SK-N-SH (cell line): ENCODE measurements around the gene STAC3. TPM values are rescaled to one million over a fixed set of nuclear protein-coding genes. Genes with fewer than 3 reads are reported as not detected.

Experiments
- CTCF ChIA-PET: fragments of 300-600, 350-600 bp; formaldehyde crosslinking; extraction: SDS; loops from one replicate; lab custom pipeline; 2021; lab: Yijun Ruan, JAX
- POLR2A ChIA-PET: fragments of 350-600 bp; sonication (Branson Sonifier 250); formaldehyde crosslinking; extraction: SDS; loops from one replicate; lab custom pipeline; 2020; ENCODE audit warnings: antibody characterized with exemption, inconsistent platforms; lab: Yijun Ruan, JAX
- DNase-seq: peaks from one replicate; pipeline ENCODE4 v3.0.0; 2012
- H2AFZ ChIP-seq: fragments of 200-600 bp; sonication (generic); 2 replicates; pipeline ENCODE4 v1.8.1; 2016; ENCODE audit warnings: antibody characterized with exemption, mild to moderate bottlenecking, low read depth
- H3F3A ChIP-seq: fragments of 200-600 bp; sonication (generic); replicated peaks from 2 replicates; pipeline ENCODE3; 2016; ENCODE audit warnings: antibody characterized with exemption, mild to moderate bottlenecking; ENCODE audit not compliant: insufficient read depth
- H3K27ac ChIP-seq, 2 experiments: fragments of 200-500 bp in 1 of 2; fragments of 200-600 bp in 1 of 2; sonication (Bioruptor generic) in 1 of 2; sonication (generic), shearing (Covaris generic) in 1 of 2; 2 replicates each; pipeline versions ENCODE4 v1.5.1 to v1.6.1; 2014 to 2016; ENCODE audit warnings: low read depth in 2 of 2, inconsistent platforms in 1 of 2, low read length in 1 of 2, mild to moderate bottlenecking in 1 of 2, mixed read lengths in 1 of 2
- H3K27me3 ChIP-seq: fragments of 200-600 bp; sonication (generic), shearing (Covaris generic); 2 replicates; pipeline ENCODE4 v1.6.1; 2016; ENCODE audit warnings: mixed run types; ENCODE audit not compliant: insufficient read depth
- H3K36me3 ChIP-seq, 2 experiments: fragments of 200-500 bp in 1 of 2; fragments of 200-600 bp in 1 of 2; sonication (Bioruptor generic) in 1 of 2; sonication (generic) in 1 of 2; replicated peaks in 1 of 2; 2 replicates each; pipeline versions ENCODE3 to v1.5.1; 2014 to 2016; ENCODE audit warnings: low read length in 1 of 2, mild to moderate bottlenecking in 1 of 2; ENCODE audit not compliant: insufficient read depth in 2 of 2, control insufficient read depth in 1 of 2
- H3K4me1 ChIP-seq, 2 experiments: fragments of 200-500 bp in 1 of 2; fragments of 200-600 bp in 1 of 2; sonication (Bioruptor generic) in 1 of 2; sonication (generic), shearing (Covaris generic) in 1 of 2; 2 replicates each; pipeline versions ENCODE4 v1.5.1 to v1.6.1; 2014 to 2016; ENCODE audit warnings: low read depth in 1 of 2, low read length in 1 of 2, mixed run types in 1 of 2; ENCODE audit not compliant: insufficient read depth in 2 of 2, control insufficient read depth in 1 of 2
- H3K4me2 ChIP-seq: fragments of 200-600 bp; sonication (generic), shearing (Covaris generic); 2 replicates; pipeline ENCODE4 v1.6.1; 2017; ENCODE audit warnings: mixed run types
- H3K4me3 ChIP-seq, 2 experiments: fragments of 200-500 bp in 1 of 2; fragments of 200-600 bp in 1 of 2; sonication (Bioruptor generic) in 1 of 2; sonication (generic), shearing (Covaris generic) in 1 of 2; 2 replicates each; pipeline versions ENCODE4 v1.5.1 to v1.8.1; 2014 to 2016; ENCODE audit warnings: low read depth in 2 of 2, inconsistent platforms in 1 of 2, low read length in 1 of 2, mild to moderate bottlenecking in 1 of 2, mixed read lengths in 1 of 2, moderate library complexity in 1 of 2
- H3K79me2 ChIP-seq: fragments of 200-600 bp; sonication (generic); 2 replicates; pipeline ENCODE4 v1.8.1; 2017; ENCODE audit warnings: mild to moderate bottlenecking; ENCODE audit not compliant: insufficient read depth
- H3K9ac ChIP-seq: fragments of 200-600 bp; sonication (generic); 2 replicates; pipeline ENCODE4 v1.6.1; 2017; ENCODE audit warnings: mixed run types
- H3K9me2 ChIP-seq: fragments of 200-600 bp; sonication (generic); 2 replicates; pipeline ENCODE4 v1.6.1; 2017; ENCODE audit warnings: mixed run types
- H3K9me3 ChIP-seq: fragments of 200-600 bp; sonication (generic); 2 replicates; pipeline ENCODE4 v1.6.1; 2017; ENCODE audit warnings: mixed run types, mild to moderate bottlenecking, moderate library complexity
- H4K20me1 ChIP-seq: fragments of 200-600 bp; sonication (generic); 2 replicates; pipeline ENCODE4 v1.6.1; 2017; ENCODE audit warnings: mild to moderate bottlenecking, mixed run types; ENCODE audit not compliant: insufficient read depth
- CHD2 ChIP-seq: fragments of 150-350 bp; IDR thresholded peaks from 2 replicates; pipeline ENCODE4 v1.6.1; 2018; ENCODE audit warnings: low read length; ENCODE audit not compliant: partially characterized antibody
- ELF1 ChIP-seq: IDR thresholded peaks from 2 replicates; pipeline ENCODE4 v1.4.0; 2012
- FOSL2 ChIP-seq: IDR thresholded peaks from 2 replicates; pipeline ENCODE4 v1.4.0; 2012; ENCODE audit warnings: low read depth, mild to moderate bottlenecking, moderate library complexity, borderline replicate concordance
- IRF3 ChIP-seq: fragments of 150-350 bp; IDR thresholded peaks from 2 replicates; pipeline ENCODE4 v1.6.1; 2016; ENCODE audit warnings: mild to moderate bottlenecking, low read depth, low read length
- MAX ChIP-seq: IDR thresholded peaks from 2 replicates; pipeline ENCODE4 v1.4.0; 2012; ENCODE audit warnings: low read depth
- MEF2A ChIP-seq: IDR thresholded peaks from 2 replicates; pipeline ENCODE4 v1.4.0; 2012; ENCODE audit warnings: low read depth, borderline replicate concordance
- POLR2AphosphoS5 ChIP-seq: IDR thresholded peaks from 2 replicates; pipeline ENCODE4 v1.6.1; 2012; ENCODE audit warnings: low read depth, low read length
- SIN3A ChIP-seq: IDR thresholded peaks from 2 replicates; pipeline ENCODE4 v1.6.1; 2012; ENCODE audit warnings: low read depth, mild to moderate bottlenecking, low read length, moderate library complexity, borderline replicate concordance
- SMC3 ChIP-seq: IDR thresholded peaks from 2 replicates; pipeline ENCODE4 v1.6.1; 2012; ENCODE audit warnings: low read depth, low read length, improper control_type of control experiment
- TAF1 ChIP-seq: IDR thresholded peaks from 2 replicates; pipeline ENCODE4 v1.6.1; 2012; ENCODE audit warnings: low read depth, mild to moderate bottlenecking, low read length, moderate library complexity, borderline replicate concordance
- WGBS: methylation state at CpG from one replicate; pipeline ENCODE4 v1.1.6; 2017; ENCODE audit warnings: low lambda C conversion rate; 5-methylcytosine and 5-hydroxymethylcytosine counted together
- polyA plus RNA-seq, 3 experiments: library from polyadenylated mRNA; depleted of rRNA; stranded (reverse); fragments of >200 nt; gene quantifications; 2 replicates each; pipeline ENCODE4 v1.2.3, GENCODE V29; 2012
- TF ChIP-seq, protein P1 (sequence below): IDR thresholded peaks from 2 replicates; pipeline ENCODE4 v1.6.1; 2012; ENCODE audit warnings: mild to moderate bottlenecking, low read depth, low read length, moderate library complexity
- TF ChIP-seq, protein P2 (sequence below): IDR thresholded peaks from 2 replicates; pipeline ENCODE4; 2012

Gene STAC3
- polyA plus RNA-seq, 1 of the 3 experiments (the other 2 are of a cell fraction) = 0.76 TPM

DNA sequence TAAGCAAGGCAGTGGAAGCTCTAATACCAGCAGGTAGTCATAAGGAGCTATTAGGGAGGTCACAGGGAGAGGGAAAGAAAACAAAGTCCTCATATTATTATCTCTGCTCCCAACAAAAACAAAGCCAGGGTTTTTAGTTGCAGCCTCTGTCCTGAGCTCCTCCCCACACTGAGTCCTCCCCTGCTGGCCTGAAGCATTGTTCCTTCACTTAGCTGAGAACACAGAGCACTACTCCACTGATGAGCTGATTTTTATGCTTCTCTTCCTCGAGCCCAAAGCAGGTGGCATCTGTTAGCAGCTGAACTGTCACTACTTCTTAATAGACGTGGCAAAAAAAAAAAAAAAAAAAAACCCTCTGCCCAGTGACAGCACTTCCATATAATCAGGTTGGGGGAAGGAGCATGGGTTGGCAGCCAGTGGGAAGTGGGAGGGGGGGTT, 10.5 kb upstream of the STAC3 start:
- peaks cover 6% of the 10 kb centered on the region for H3F3A ChIP-seq
- peaks cover 35 to 40% of the 10 kb centered on the region in 2 experiments for H3K36me3 ChIP-seq
- no peak overlapping the region for H3K9ac ChIP-seq
- no peak for DNase-seq
- no peak overlapping the region for H3K4me2 ChIP-seq
- TF ChIP-seq MAX (no peak), FOSL2 (no peak), SMC3 (no peak), TAF1 (no peak), SIN3A (no peak), IRF3 (no peak), ELF1 (no peak)
- no peaks in the 10 kb centered on the region for H3K27me3 ChIP-seq
- peaks cover 0 to 11% of the 10 kb centered on the region in 2 experiments; a peak in 1 of 4 replicates for H3K4me1 ChIP-seq
- H3K4me3 ChIP-seq = no peak overlapping the region
- no peaks in the 10 kb centered on the region for H3K9me3 ChIP-seq
- ChIA-PET POLR2A (interaction anchor here (1.0 kb wide), 1 partner anchor 10 kb away, joined by 3 read pairs; no protein-coding TSS in a partner anchor), CTCF (interaction anchor here (1.0 to 9.9 kb wide), 11 partner anchors 9 to 201 kb away, joined by 3 to 141 read pairs (median 12); partner anchors contain the start of genes GLI1, INHBE and STAC3)
- H3K79me2 ChIP-seq = no peaks in the 10 kb centered on the region
- no peaks in the 10 kb centered on the region for H4K20me1 ChIP-seq
- H3K27ac ChIP-seq = no peak overlapping the region; a peak in 1 of 4 replicates
- no peaks in the 10 kb centered on the region for H3K9me2 ChIP-seq
- 44% methylated on average over 2 of the region's 2 CpGs for WGBS
- H2AFZ ChIP-seq = no peak overlapping the region

- H4K20me1 ChIP-seq = no peaks in the 10 kb centered on the region
- TF ChIP-seq, protein P1, sequence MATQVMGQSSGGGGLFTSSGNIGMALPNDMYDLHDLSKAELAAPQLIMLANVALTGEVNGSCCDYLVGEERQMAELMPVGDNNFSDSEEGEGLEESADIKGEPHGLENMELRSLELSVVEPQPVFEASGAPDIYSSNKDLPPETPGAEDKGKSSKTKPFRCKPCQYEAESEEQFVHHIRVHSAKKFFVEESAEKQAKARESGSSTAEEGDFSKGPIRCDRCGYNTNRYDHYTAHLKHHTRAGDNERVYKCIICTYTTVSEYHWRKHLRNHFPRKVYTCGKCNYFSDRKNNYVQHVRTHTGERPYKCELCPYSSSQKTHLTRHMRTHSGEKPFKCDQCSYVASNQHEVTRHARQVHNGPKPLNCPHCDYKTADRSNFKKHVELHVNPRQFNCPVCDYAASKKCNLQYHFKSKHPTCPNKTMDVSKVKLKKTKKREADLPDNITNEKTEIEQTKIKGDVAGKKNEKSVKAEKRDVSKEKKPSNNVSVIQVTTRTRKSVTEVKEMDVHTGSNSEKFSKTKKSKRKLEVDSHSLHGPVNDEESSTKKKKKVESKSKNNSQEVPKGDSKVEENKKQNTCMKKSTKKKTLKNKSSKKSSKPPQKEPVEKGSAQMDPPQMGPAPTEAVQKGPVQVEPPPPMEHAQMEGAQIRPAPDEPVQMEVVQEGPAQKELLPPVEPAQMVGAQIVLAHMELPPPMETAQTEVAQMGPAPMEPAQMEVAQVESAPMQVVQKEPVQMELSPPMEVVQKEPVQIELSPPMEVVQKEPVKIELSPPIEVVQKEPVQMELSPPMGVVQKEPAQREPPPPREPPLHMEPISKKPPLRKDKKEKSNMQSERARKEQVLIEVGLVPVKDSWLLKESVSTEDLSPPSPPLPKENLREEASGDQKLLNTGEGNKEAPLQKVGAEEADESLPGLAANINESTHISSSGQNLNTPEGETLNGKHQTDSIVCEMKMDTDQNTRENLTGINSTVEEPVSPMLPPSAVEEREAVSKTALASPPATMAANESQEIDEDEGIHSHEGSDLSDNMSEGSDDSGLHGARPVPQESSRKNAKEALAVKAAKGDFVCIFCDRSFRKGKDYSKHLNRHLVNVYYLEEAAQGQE = no peak
- no peak for TF ChIP-seq POLR2AphosphoS5
- TF ChIP-seq, protein P2, sequence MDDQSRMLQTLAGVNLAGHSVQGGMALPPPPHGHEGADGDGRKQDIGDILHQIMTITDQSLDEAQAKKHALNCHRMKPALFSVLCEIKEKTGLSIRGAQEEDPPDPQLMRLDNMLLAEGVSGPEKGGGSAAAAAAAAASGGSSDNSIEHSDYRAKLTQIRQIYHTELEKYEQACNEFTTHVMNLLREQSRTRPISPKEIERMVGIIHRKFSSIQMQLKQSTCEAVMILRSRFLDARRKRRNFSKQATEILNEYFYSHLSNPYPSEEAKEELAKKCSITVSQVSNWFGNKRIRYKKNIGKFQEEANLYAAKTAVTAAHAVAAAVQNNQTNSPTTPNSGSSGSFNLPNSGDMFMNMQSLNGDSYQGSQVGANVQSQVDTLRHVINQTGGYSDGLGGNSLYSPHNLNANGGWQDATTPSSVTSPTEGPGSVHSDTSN = no peak
- TF ChIP-seq MEF2A = no peak
- TF ChIP-seq CHD2 = no peak
- TF ChIP-seq IRF3 = no peak
- CTCF ChIA-PET = interaction anchor here (0.6 to 9.9 kb wide), 12 partner anchors 10 to 202 kb away, joined by 3 to 141 read pairs (median 10); partner anchors contain the start of genes GLI1, INHBE and STAC3
These were observed 9.4 kb upstream of the STAC3 start for GRCh38 chr12:57260366-57260765.

More at GRCh38 chr12:57260366-57260765, 9.4 kb upstream of the STAC3 start:
- no peaks in the 10 kb centered on the region for H3K9me2 ChIP-seq
- POLR2A ChIA-PET = no interaction called here
- no peak overlapping the region for H3K27ac ChIP-seq
- H3K36me3 ChIP-seq = peaks cover 36 to 47% of the 10 kb centered on the region in 2 experiments
- no peak overlapping the region for H3K4me3 ChIP-seq
- H3K4me1 ChIP-seq = peaks cover 0 to 11% of the 10 kb centered on the region in 2 experiments; a peak in 1 of 4 replicates
- no peak overlapping the region for H2AFZ ChIP-seq
- 94% methylated on average over 4 of the region's 4 CpGs for WGBS
- no peaks in the 10 kb centered on the region for H3K9me3 ChIP-seq
- DNase-seq = no peak
- H3F3A ChIP-seq = peaks cover 6% of the 10 kb centered on the region
- no peaks in the 10 kb centered on the region for H3K27me3 ChIP-seq
- H3K79me2 ChIP-seq = no peaks in the 10 kb centered on the region
- no peak overlapping the region for H3K4me2 ChIP-seq
- no peak overlapping the region for H3K9ac ChIP-seq
